Kidney epithelial cell (primary cell): ENCODE measurements around the gene KRT80. TPM values are rescaled to one million over a fixed set of nuclear protein-coding genes. Genes with fewer than 3 reads are reported as not detected.

Experiments
- DNase-seq: peaks from one replicate; pipeline ENCODE4 v3.0.0-alpha.2; 2010; ENCODE audit warnings: low read depth
- H3K27me3 ChIP-seq: 2 replicates; pipeline ENCODE4 v1.6.0; 2011; ENCODE audit warnings: low read length; ENCODE audit not compliant: control insufficient read depth, insufficient read depth
- H3K36me3 ChIP-seq: 2 replicates; pipeline ENCODE4 v1.5.1; 2011; ENCODE audit warnings: low read length; ENCODE audit not compliant: control insufficient read depth, insufficient read depth
- H3K4me3 ChIP-seq: 2 replicates; pipeline ENCODE4 v1.5.1; 2011; ENCODE audit warnings: low read depth, mild to moderate bottlenecking, control low read depth, low read length
- CTCF ChIP-seq: IDR thresholded peaks from 2 replicates; pipeline ENCODE4 v1.5.1; 2011; ENCODE audit warnings: mild to moderate bottlenecking, moderate library complexity, low read length, control low read depth, inconsistent platforms; ENCODE audit not compliant: insufficient read depth, poor library complexity, severe bottlenecking
- total RNA-seq: library from RNA; depleted of rRNA; stranded (reverse); fragments of >200 nt; gene quantifications from 2 replicates; pipeline ENCODE4 v1.2.3, GENCODE V29; 2015

The KRT80 gene
- total RNA-seq, 1 donor from 2014 or later = 19.4 TPM

- TF ChIP-seq CTCF = no peak
Observed at GRCh38 chr12:52122904-52123303, 68.9 kb downstream of the KRT80 start.

GRCh38 chr12:52122540-52122871 lies 69.3 kb downstream of the KRT80 start:
- TF ChIP-seq CTCF = no peak
- Histone ChIP-seq H3K27me3 (peaks cover 8% of the 10 kb centered on the region), H3K36me3 (no peaks in the 10 kb centered on the region), H3K4me3 (no peak overlapping the region)
- DNase-seq = no peak

More at GRCh38 chr12:52122904-52123303, 68.9 kb downstream of the KRT80 start:
- Histone ChIP-seq H3K4me3 (no peak overlapping the region), H3K27me3 (peaks cover 8% of the 10 kb centered on the region), H3K36me3 (no peaks in the 10 kb centered on the region)
- no peak for DNase-seq

GRCh38 chr12:52121824-52122539 lies 69.8 kb downstream of the KRT80 start:
- no peak overlapping the region for H3K4me3 ChIP-seq
- H3K36me3 ChIP-seq = no peaks in the 10 kb centered on the region
- peak; percentile 86 for TF ChIP-seq CTCF
- no peak for DNase-seq
- H3K27me3 ChIP-seq = peaks cover 8% of the 10 kb centered on the region

- H3K27me3 ChIP-seq = peaks cover 7% of the 10 kb centered on the region
- H3K36me3 ChIP-seq = no peaks in the 10 kb centered on the region
- TF ChIP-seq CTCF = no peak
- no peak overlapping the region for H3K4me3 ChIP-seq
- no peak for DNase-seq
Observed at GRCh38 chr12:52120951-52121823, 70.6 kb downstream of the KRT80 start.

GRCh38 chr12:52119398-52120254 lies 72.2 kb downstream of the KRT80 start:
- H3K36me3 ChIP-seq = no peaks in the 10 kb centered on the region
- DNase-seq = no peak
- TF ChIP-seq CTCF = peak; percentile 77
- H3K27me3 ChIP-seq = peaks cover 3% of the 10 kb centered on the region
- no peak overlapping the region for H3K4me3 ChIP-seq

Other genes starting within 250 kb of the KRT80 start
- gene ACVR1B, start 240.3 kb downstream of the KRT80 start, total RNA-seq = 14.0 and 15.1 TPM in 2 replicates
- gene TAMALIN, start 185.1 kb downstream of the KRT80 start, total RNA-seq = 3.4 and 5.1 TPM in 2 replicates
- gene NR4A1, start 140.6 kb downstream of the KRT80 start, total RNA-seq = 9.2 and 11.2 TPM in 2 replicates
- gene ATG101, start 122.0 kb downstream of the KRT80 start, total RNA-seq = 77.8 and 83.1 TPM in 2 replicates
- 0.34 TPM in 1 of 2 replicates, not detected in the other for gene SMIM41, start 112.3 kb downstream of the KRT80 start, total RNA-seq
- 1,242 and 1,355 TPM in 2 replicates for gene KRT7, start 41.2 kb upstream of the KRT80 start, total RNA-seq
- gene KRT86, start 82.6 kb upstream of the KRT80 start, total RNA-seq = 6.9 and 9.2 TPM in 2 replicates
- gene KRT81, start 99.5 kb upstream of the KRT80 start, total RNA-seq = 239 and 244 TPM in 2 replicates
- gene KRT83, start 129.4 kb upstream of the KRT80 start, total RNA-seq = not detected in 2 replicates
- gene KRT85, start 175.5 kb upstream of the KRT80 start, total RNA-seq = not detected in 2 replicates
- not detected in 2 replicates for gene KRT84, start 193.6 kb upstream of the KRT80 start, total RNA-seq
- gene KRT82, start 214.3 kb upstream of the KRT80 start, total RNA-seq = not detected in 2 replicates
- not detected in 2 replicates for gene KRT75, start 242.4 kb upstream of the KRT80 start, total RNA-seq